Lower leg skin (tissue), 4 donors: ENCODE results near the gene NELFB. TPM values are rescaled to one million over a fixed set of nuclear protein-coding genes. Genes with fewer than 3 reads are reported as not detected.

ENCODE experiments used
- DNase-seq, 2 donors: peaks; one replicate each; pipeline ENCODE4 v3.0.0-alpha.2; 2019; ENCODE audit warnings: low spot score in 2 of 2
- H3K4me3 ChIP-seq: fragments of 200-600 bp; sonication (generic); 2 replicates; pipeline ENCODE4 v1.5.1; 2017; ENCODE audit warnings: mild to moderate bottlenecking, low read depth; ENCODE audit not compliant: poor library complexity, severe bottlenecking
- POLR2A ChIP-seq, 2 donors: fragments of 450-650 bp; IDR thresholded peaks; one replicate each; pipeline ENCODE4 v1.6.1; 2016 to 2017; ENCODE audit warnings: antibody characterized with exemption in 2 of 2, mild to moderate bottlenecking in 1 of 2, moderate library complexity in 1 of 2
- WGBS, 2 donors: methylation state at CpG; one replicate each; pipeline ENCODE4 v1.1.5; 2018; 5-methylcytosine and 5-hydroxymethylcytosine counted together
- intact Hi-C: fragments of 100-400 bp; cut with DNase I; formaldehyde crosslinking; loops from one replicate; pipeline ENCODE4 v1.15.0; 2023; ENCODE audit warnings: low total_unique reads
- total RNA-seq, 4 donors: library from RNA; depleted of rRNA; stranded (reverse); fragments of >200 nt; gene quantifications; one replicate each; pipeline ENCODE4 v1.1.0, GENCODE V29; 2016
- TF ChIP-seq, protein P1 (sequence below), 3 donors: fragments of 450-650 bp; IDR thresholded peaks; one replicate each; pipeline ENCODE4 v1.5.1; 2016; ENCODE audit warnings: antibody characterized with exemption in 3 of 3, mild to moderate bottlenecking in 3 of 3, moderate library complexity in 2 of 3

NELFB gene
- total RNA-seq, 4 donors from 2014 or later = 40.7 to 52.7 (median 49.9) TPM

DNA sequence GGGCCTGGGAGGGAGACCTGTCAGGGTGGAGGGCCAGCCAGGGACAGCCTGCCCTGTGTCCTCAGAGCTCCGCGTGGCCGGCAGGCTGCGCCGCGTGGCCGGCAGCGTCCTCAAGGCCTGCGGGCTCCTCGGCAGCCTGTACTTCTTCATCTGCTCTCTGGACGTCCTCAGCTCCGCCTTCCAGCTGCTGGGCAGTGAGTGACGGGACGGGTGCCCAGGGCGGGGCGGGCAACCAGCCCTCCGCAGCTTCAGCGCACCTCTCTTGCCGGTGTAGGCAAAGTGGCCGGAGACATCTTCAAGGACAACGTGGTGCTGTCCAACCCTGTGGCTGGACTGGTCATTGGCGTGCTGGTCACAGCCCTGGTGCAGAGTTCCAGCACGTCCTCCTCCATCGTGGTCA, 22.6 kb upstream of the NELFB start:
- no peak for TF ChIP-seq POLR2A (IDR thresholded peaks at IDR 0.05)
- TF ChIP-seq, protein P1, sequence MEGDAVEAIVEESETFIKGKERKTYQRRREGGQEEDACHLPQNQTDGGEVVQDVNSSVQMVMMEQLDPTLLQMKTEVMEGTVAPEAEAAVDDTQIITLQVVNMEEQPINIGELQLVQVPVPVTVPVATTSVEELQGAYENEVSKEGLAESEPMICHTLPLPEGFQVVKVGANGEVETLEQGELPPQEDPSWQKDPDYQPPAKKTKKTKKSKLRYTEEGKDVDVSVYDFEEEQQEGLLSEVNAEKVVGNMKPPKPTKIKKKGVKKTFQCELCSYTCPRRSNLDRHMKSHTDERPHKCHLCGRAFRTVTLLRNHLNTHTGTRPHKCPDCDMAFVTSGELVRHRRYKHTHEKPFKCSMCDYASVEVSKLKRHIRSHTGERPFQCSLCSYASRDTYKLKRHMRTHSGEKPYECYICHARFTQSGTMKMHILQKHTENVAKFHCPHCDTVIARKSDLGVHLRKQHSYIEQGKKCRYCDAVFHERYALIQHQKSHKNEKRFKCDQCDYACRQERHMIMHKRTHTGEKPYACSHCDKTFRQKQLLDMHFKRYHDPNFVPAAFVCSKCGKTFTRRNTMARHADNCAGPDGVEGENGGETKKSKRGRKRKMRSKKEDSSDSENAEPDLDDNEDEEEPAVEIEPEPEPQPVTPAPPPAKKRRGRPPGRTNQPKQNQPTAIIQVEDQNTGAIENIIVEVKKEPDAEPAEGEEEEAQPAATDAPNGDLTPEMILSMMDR (IDR thresholded peaks at IDR 0.05) = no peak
- no peak overlapping the region for H3K4me3 ChIP-seq
- intact Hi-C loops = no loop called here
- WGBS, 2 donors = 53 to 72% methylated on average over 13 to 24 of the region's 24 CpGs
- DNase-seq = no peak

DNA sequence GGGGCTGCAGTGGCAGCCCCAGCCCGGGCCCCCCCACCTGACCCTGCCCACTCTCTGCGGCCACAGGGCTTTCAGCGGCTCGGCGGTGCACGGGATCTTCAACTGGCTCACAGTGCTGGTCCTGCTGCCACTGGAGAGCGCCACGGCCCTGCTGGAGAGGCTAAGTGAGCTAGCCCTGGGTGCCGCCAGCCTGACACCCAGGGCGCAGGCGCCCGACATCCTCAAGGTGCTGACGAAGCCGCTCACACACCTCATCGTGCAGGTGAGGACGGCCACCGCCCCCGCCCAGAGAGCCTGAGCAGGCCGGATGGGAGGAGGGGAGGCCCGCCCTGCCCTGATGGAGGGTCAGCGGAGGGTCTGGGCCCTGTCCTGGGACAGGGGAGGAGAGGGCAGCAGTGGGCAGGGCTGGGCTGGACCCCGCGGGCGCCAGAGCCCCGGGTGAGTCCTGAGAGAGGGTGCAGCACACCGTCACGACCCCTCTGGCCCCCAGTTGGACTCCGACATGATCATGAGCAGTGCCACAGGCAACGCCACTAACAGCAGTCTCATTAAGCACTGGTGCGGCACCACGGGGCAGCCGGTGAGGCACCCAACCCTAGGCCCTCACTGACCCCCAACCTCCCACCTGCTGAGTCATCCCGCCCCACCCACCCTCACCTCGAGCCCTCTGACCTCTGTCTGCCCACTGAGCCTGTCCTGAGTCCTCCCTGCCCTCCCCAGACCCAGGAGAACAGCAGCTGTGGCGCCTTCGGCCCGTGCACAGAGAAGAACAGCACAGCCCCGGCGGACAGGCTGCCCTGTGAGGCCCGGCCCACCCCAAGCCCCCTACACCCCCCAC, 21.8 kb upstream of the NELFB start:
- WGBS, 2 donors = 66 to 71% methylated on average over 27 to 36 of the region's 40 CpGs
- intact Hi-C loops = no loop called here
- TF ChIP-seq, protein P1 (IDR thresholded peaks at IDR 0.05) = no peak
- TF ChIP-seq POLR2A (IDR thresholded peaks at IDR 0.05) = no peak
- DNase-seq = no peak
- no peak overlapping the region for H3K4me3 ChIP-seq

DNA sequence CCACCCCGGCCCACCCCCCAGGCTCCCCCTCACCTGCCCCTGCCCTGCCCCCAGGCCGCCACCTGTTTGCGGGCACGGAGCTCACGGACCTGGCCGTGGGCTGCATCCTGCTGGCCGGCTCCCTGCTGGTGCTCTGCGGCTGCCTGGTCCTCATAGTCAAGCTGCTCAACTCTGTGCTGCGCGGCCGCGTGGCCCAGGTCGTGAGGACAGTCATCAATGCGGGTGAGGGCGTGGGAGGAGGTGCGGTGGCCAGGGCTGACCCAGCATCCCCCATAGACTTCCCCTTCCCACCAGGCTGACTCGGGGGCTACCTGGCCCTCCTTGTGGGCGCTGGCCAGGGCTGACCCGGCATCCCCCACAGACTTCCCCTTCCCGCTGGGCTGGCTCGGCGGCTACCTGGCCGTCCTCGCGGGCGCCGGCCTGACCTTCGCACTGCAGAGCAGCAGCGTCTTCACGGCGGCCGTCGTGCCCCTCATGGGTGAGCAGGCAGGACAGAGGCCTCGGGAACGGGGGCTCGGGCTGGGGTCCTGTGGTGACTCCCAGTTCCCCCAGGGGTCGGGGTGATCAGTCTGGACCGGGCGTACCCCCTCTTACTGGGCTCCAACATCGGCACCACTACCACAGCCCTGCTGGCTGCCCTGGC, 21.0 kb upstream of the NELFB start:
- intact Hi-C loops = no loop called here
- DNase-seq = no peak
- no peak overlapping the region for H3K4me3 ChIP-seq
- 55 to 66% methylated on average over 16 to 24 of the region's 40 CpGs for WGBS, 2 donors
- TF ChIP-seq, protein P1 (IDR thresholded peaks at IDR 0.05) = no peak
- no peak for TF ChIP-seq POLR2A (IDR thresholded peaks at IDR 0.05)

DNA sequence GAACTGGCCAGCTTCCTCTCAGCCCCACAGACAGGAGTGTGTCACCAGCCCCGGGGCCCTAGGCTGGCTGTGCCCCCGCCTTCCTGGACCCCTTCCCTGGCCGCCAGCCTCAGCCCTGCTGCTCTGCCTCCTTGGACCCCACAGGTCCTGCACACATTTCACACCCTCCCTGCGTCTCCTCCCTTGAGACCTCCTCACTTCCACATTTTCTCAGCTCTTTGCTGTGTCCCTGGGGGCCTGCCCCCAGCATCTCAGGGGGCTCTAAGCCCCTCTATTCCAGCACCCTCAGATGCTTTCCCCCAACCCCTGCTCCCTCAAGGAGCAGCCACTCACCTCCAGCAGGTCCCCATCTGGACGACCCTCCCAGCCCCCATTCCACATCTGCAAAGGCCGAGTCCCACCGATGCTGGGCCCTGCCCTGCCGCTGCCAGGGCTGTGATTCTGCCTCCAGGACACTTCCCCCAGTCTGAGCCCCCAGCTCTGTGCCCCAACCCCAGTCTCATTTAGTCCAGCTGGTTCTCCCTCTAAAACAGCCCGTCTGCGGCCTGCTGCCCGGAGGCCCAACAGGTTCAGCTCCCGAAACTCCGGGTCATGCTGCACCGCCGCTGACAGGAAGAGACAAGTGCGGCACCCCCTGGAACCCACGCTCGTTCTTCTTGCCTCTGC, 20.2 kb upstream of the NELFB start:
- H3K4me3 ChIP-seq = no peak overlapping the region
- DNase-seq = no peak
- no peak for TF ChIP-seq POLR2A (IDR thresholded peaks at IDR 0.05)
- 66 to 74% methylated on average over 17 of the region's 18 CpGs for WGBS, 2 donors
- intact Hi-C loops = no loop called here

DNA sequence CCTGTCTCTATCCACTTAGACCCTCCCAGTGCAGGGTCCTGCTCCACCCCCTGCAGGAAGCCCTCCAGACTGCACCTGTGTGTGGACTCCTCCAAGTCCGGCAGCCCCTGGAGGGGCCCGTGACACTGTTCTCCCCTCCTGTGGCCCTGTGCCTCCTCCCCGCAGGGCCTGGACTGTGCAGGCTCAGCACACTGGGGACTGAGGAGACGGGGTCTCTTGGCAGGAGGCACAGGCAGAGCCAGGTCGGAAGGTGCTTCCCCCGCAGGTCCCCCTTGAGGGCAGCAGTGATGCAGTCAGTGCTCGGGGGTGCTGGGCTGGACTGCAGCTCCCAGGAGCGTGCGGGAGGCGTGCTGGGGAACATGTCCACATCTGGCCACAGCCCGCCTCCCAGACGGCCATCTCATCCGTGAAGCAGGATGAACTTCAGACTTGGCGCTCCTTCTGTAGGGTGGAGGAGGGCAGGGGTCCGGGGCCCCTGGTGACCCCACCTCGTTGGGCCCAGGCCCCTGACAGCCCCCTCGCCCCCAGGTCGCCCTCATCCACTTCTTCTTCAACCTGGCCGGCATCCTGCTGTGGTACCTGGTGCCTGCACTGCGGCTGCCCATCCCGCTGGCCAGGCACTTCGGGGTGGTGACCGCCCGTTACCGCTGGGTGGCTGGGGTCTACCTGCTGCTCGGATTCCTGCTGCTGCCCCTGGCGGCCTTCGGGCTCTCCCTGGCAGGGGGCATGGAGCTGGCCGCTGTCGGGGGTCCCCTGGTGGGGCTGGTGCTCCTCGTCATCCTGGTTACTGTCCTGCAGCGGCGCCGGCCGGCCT, 19.5 kb upstream of the NELFB start:
- 72 to 75% methylated on average over 18 to 32 of the region's 35 CpGs for WGBS, 2 donors
- no peak overlapping the region for H3K4me3 ChIP-seq
- intact Hi-C loops = no loop called here
- TF ChIP-seq POLR2A (IDR thresholded peaks at IDR 0.05) = no peak
- TF ChIP-seq, protein P1 (IDR thresholded peaks at IDR 0.05) = no peak
- no peak for DNase-seq
